HEK293 (cell line): Measurements from ENCODE around the gene LARP1B.

Experiments
- CTCF ChIA-PET: fragments of 350-600 bp; formaldehyde crosslinking; extraction: SDS; loops from one replicate; lab custom pipeline; 2021; ENCODE audit warnings: antibody characterized with exemption; lab: Yijun Ruan, JAX
- POLR2A ChIA-PET: fragments of 300-600 bp; formaldehyde crosslinking; extraction: SDS; loops from one replicate; lab custom pipeline; 2020; ENCODE audit warnings: antibody characterized with exemption, inconsistent platforms; lab: Yijun Ruan, JAX
- H3K27ac ChIP-seq: fragments of 200-500 bp; sonication (Bioruptor generic); 2 replicates; pipeline ENCODE4 v1.5.1; 2014; ENCODE audit warnings: low read depth, low read length, control low read depth, inconsistent platforms; ENCODE audit errors: extremely low read depth
- H3K36me3 ChIP-seq, 2 experiments: fragments of 200-500 bp in 1 of 2; sonication (Bioruptor generic) in 1 of 2; 1 replicate in 1 of 2; 2 replicates in 1 of 2; pipeline ENCODE4 v1.5.1; 2014 to 2017; ENCODE audit warnings: inconsistent platforms in 2 of 2, low read length in 2 of 2; ENCODE audit not compliant: control insufficient read depth in 2 of 2, insufficient read depth in 1 of 2
- H3K4me1 ChIP-seq: fragments of 200-500 bp; sonication (Bioruptor generic); 2 replicates; pipeline ENCODE4 v1.5.1; 2014; ENCODE audit warnings: mild to moderate bottlenecking, low read length, inconsistent platforms; ENCODE audit not compliant: control insufficient read depth, insufficient read depth
- H3K4me3 ChIP-seq: 2 replicates; pipeline ENCODE4 v1.5.1; 2011; ENCODE audit warnings: low read depth, mild to moderate bottlenecking, control low read depth, low read length, moderate library complexity
- H3K9me3 ChIP-seq: fragments of 200-500 bp; sonication (Bioruptor generic); 2 replicates; pipeline ENCODE4 v1.5.1; 2014; ENCODE audit warnings: low read depth, low read length, inconsistent platforms; ENCODE audit not compliant: control insufficient read depth, insufficient read depth
- YY1 ChIP-seq: fragments of 450-650 bp; formaldehyde crosslinking; IDR thresholded peaks from 2 replicates; pipeline ENCODE4 v1.5.1; 2018; ENCODE audit warnings: missing biosample characterization, missing genetic modification characterization
- ZBTB17 ChIP-seq: fragments of 450-650 bp; formaldehyde crosslinking; IDR thresholded peaks from 2 replicates; pipeline ENCODE4 v1.5.1; 2016; ENCODE audit warnings: missing biosample characterization, missing genetic modification characterization
- ZBTB8A ChIP-seq: fragments of 450-650 bp; formaldehyde crosslinking; IDR thresholded peaks from 2 replicates; pipeline ENCODE4 v1.5.1; 2016; ENCODE audit warnings: missing biosample characterization, missing genetic modification characterization
- ZFP41 ChIP-seq: fragments of 450-650 bp; formaldehyde crosslinking; IDR thresholded peaks from 2 replicates; pipeline ENCODE4 v1.5.1; 2016; ENCODE audit warnings: missing biosample characterization, missing genetic modification characterization, borderline replicate concordance
- ZNF169 ChIP-seq: fragments of 450-650 bp; formaldehyde crosslinking; IDR thresholded peaks from 2 replicates; pipeline ENCODE4 v1.5.1; 2016; ENCODE audit warnings: missing biosample characterization, missing genetic modification characterization
- ZNF214 ChIP-seq: fragments of 450-650 bp; formaldehyde crosslinking; IDR thresholded peaks from 2 replicates; pipeline ENCODE4 v1.5.1; 2017; ENCODE audit warnings: missing biosample characterization, mild to moderate bottlenecking, missing genetic modification characterization, borderline replicate concordance
- ZNF366 ChIP-seq: fragments of 450-650 bp; formaldehyde crosslinking; conservative IDR thresholded peaks from 2 replicates; pipeline ENCODE4 v1.5.1; 2016; ENCODE audit warnings: missing biosample characterization, missing genetic modification characterization
- ZNF423 ChIP-seq: fragments of 450-650 bp; formaldehyde crosslinking; IDR thresholded peaks from 2 replicates; pipeline ENCODE4 v1.5.1; 2016; ENCODE audit warnings: missing biosample characterization, missing genetic modification characterization
- ZNF529 ChIP-seq: fragments of 450-650 bp; formaldehyde crosslinking; IDR thresholded peaks from 2 replicates; pipeline ENCODE4 v1.5.1; 2017; ENCODE audit warnings: missing genetic modification characterization, missing biosample characterization; ENCODE audit not compliant: insufficient replicate concordance
- ZNF621 ChIP-seq: fragments of 450-650 bp; formaldehyde crosslinking; IDR thresholded peaks from 2 replicates; pipeline ENCODE4 v1.5.1; 2017; ENCODE audit warnings: missing biosample characterization, missing genetic modification characterization
- ZNF776 ChIP-seq: fragments of 450-650 bp; formaldehyde crosslinking; IDR thresholded peaks from 2 replicates; pipeline ENCODE4 v1.5.0; 2017; ENCODE audit warnings: missing biosample characterization, missing genetic modification characterization, borderline replicate concordance
- ZNF777 ChIP-seq: fragments of 450-650 bp; formaldehyde crosslinking; IDR thresholded peaks from 2 replicates; pipeline ENCODE4 v1.5.1; 2017; ENCODE audit warnings: missing biosample characterization, missing genetic modification characterization, borderline replicate concordance
- ZNF785 ChIP-seq: fragments of 450-650 bp; formaldehyde crosslinking; IDR thresholded peaks from 2 replicates; pipeline ENCODE4 v1.5.1; 2016; ENCODE audit warnings: missing biosample characterization, missing genetic modification characterization
- ZNF830 ChIP-seq: fragments of 450-650 bp; IDR thresholded peaks from 2 replicates; pipeline ENCODE4 v1.5.0; 2018; ENCODE audit warnings: missing biosample characterization, missing genetic modification characterization, low read depth, mild to moderate bottlenecking, moderate library complexity
- TF ChIP-seq, protein P1 (sequence below): fragments of 450-650 bp; formaldehyde crosslinking; IDR thresholded peaks from 2 replicates; pipeline ENCODE4 v1.5.1; 2016; ENCODE audit warnings: missing biosample characterization, missing genetic modification characterization
- TF ChIP-seq, protein P2 (sequence below): fragments of 450-650 bp; formaldehyde crosslinking; IDR thresholded peaks from 2 replicates; pipeline ENCODE4 v1.5.1; 2016; ENCODE audit warnings: missing biosample characterization, missing genetic modification characterization
- TF ChIP-seq, protein P3 (sequence below): fragments of 450-650 bp; formaldehyde crosslinking; IDR thresholded peaks from 2 replicates; pipeline ENCODE4 v1.5.1; 2016; ENCODE audit warnings: missing biosample characterization, missing genetic modification characterization

Gene LARP1B

DNA sequence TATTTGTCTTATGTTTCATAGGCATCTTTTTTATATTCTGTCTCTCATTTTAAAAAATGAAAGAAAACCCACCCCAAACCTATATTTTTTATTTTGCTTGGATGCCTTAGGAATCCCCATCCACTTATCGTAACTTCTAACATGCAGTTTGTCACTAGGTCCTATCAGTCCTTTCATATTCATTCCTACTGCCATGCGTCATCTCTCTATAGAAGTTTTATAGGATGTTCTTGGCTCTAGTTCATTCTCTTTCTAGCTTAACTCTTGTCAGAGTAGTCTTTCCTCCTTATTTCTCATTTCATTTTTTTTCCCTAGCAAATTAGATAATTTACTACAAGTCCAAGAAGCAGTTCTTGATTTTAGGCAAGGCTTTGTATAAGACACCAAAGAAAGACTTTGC is 92.7 kb downstream of the LARP1B start:
- no peak overlapping the region for H3K27ac ChIP-seq
- TF ChIP-seq ZBTB17 = no peak
- no peak for TF ChIP-seq ZNF785
- TF ChIP-seq ZNF777 = no peak
- TF ChIP-seq ZNF214 (tag by site-specific recombination) = no peak
- TF ChIP-seq ZNF366 (tag by site-specific recombination) = no peak
- no peak for TF ChIP-seq ZFP41 (tag by site-specific recombination)
- TF ChIP-seq, protein P1, sequence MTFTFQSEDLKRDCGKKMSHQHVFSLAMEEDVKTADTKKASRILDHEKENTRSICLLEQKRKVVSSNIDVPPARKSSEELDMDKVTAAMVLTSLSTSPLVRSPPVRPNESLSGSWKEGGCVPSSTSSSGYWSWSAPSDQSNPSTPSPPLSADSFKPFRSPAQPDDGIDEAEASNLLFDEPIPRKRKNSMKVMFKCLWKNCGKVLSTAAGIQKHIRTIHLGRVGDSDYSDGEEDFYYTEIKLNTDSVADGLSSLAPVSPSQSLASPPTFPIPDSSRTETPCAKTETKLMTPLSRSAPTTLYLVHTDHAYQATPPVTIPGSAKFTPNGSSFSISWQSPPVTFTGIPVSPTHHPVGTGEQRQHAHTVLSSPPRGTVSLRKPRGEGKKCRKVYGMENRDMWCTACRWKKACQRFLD = no peak
- H3K4me1 ChIP-seq = no peaks in the 10 kb centered on the region
- no peaks in the 10 kb centered on the region for H3K36me3 ChIP-seq
- POLR2A ChIA-PET = no interaction called here
- CTCF ChIA-PET = no interaction called here
- H3K9me3 ChIP-seq = no peaks in the 10 kb centered on the region
- no peak overlapping the region for H3K4me3 ChIP-seq

DNA sequence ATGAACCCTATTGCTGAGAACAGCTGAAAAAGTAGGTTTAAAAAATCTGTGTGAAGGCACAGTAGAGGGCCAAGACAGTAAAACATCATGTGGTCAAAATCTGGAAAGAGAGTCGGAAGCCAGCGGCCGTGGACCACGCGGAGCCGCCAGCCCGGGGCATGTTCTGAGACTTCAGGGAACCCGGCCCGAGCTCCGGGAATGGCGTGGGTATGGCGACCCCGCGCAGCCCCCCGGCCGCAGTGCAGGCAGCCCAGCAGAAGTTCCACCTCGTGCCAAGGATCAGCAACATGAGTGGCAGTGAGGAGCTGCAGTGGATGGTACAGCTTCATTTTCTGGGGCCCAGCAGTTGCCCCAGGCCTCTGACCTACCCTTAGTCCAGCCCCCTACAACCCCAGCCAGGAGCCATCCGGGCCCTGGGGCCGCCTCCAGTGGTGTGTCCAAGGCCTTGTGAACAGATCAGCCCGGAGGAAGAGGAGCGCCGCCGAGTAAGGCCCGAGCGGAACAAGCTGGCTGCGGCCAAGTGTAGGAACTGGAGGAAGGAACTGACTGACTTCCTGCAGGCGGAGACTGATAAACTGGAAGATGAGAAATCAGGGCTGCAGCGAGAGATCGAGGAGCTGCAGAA is 94.2 kb downstream of the LARP1B start:
- TF ChIP-seq, protein P1 = no peak
- TF ChIP-seq, protein P2, sequence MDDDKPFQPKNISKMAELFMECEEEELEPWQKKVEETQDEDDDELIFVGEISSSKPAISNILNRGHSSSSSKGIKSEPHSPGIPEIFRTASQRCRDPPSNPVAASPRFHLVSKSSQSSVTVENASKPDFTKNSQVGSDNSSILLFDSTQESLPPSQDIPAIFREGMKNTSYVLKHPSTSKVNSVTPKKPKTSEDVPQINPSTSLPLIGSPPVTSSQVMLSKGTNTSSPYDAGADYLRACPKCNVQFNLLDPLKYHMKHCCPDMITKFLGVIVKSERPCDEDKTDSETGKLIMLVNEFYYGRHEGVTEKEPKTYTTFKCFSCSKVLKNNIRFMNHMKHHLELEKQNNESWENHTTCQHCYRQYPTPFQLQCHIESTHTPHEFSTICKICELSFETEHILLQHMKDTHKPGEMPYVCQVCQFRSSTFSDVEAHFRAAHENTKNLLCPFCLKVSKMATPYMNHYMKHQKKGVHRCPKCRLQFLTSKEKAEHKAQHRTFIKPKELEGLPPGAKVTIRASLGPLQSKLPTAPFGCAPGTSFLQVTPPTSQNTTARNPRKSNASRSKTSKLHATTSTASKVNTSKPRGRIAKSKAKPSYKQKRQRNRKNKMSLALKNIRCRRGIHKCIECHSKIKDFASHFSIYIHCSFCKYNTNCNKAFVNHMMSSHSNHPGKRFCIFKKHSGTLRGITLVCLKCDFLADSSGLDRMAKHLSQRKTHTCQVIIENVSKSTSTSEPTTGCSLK (tag by site-specific recombination) = no peak
- TF ChIP-seq ZNF423 (tag by site-specific recombination) = no peak
- TF ChIP-seq ZNF529 (tag by site-specific recombination) = no peak
- TF ChIP-seq ZNF621 (tag by site-specific recombination) = no peak
- no peak for TF ChIP-seq ZNF169
- TF ChIP-seq, protein P3, sequence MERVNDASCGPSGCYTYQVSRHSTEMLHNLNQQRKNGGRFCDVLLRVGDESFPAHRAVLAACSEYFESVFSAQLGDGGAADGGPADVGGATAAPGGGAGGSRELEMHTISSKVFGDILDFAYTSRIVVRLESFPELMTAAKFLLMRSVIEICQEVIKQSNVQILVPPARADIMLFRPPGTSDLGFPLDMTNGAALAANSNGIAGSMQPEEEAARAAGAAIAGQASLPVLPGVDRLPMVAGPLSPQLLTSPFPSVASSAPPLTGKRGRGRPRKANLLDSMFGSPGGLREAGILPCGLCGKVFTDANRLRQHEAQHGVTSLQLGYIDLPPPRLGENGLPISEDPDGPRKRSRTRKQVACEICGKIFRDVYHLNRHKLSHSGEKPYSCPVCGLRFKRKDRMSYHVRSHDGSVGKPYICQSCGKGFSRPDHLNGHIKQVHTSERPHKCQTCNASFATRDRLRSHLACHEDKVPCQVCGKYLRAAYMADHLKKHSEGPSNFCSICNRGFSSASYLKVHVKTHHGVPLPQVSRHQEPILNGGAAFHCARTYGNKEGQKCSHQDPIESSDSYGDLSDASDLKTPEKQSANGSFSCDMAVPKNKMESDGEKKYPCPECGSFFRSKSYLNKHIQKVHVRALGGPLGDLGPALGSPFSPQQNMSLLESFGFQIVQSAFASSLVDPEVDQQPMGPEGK = no peak
- no peak for TF ChIP-seq YY1 (tag by site-specific recombination)
- TF ChIP-seq ZNF830 (tag by site-specific recombination) = no peak
- no peak for TF ChIP-seq ZNF776
- no peak for TF ChIP-seq ZBTB8A
- TF ChIP-seq, all 188 proteins: peak for 0
- Histone ChIP-seq H3K27ac (no peak overlapping the region), H3K36me3 (no peaks in the 10 kb centered on the region), H3K9me3 (no peaks in the 10 kb centered on the region), H3K4me1 (no peaks in the 10 kb centered on the region), H3K4me3 (no peak overlapping the region)
- ChIA-PET CTCF (interaction anchor here (0.6 kb wide), 1 partner anchor 973 kb away, joined by 4 read pairs; no protein-coding TSS in a partner anchor), POLR2A (no interaction called here)
